HG03066 (cell line): ENCODE data around the gene CD1E.
"Not testable (repeated sequence)": the region's sequence is repeated elsewhere in the genome, so short reads cannot be mapped to it uniquely, and the experiment has no call there.

Experiments
- ATAC-seq: cut with Tn5 transposase; IDR thresholded peaks from one replicate; pipeline ENCODE4 v1.9.1; 2021; ENCODE audit warnings: low read depth; ENCODE audit not compliant: unreplicated experiment

CD1E gene

GRCh38 chr1:158353303-158354075 lies at the start of gene CD1E:
CD1E (plus strand) TSS chr1:158353894; CDS start chr1:158353989, 95 bp downstream.
- ATAC-seq: no peak

GRCh38 chr1:158310623-158311022 lies 43.1 kb upstream of the CD1E start:
- ATAC-seq: no peak

DNA sequence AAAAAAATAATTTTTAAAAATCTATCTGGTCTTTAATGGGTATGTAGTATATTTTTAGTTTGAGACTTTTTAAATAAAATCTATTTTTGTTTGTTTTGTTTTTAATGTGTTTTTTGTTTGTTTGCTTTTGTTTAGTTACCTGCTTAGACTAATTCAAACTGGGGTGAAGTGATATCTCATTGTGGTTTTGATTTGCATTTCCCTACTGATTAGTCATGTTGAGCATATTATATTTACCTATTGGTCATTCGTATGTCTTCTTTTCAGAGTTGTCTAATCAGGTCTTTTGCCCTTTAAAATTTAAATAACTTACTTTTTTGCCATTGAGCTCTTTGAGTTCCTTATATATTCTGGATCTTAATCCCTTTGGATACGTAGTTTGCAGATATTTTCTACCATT lies 42.6 kb upstream of the CD1E start:
- ATAC-seq: no peak

- no peak for ATAC-seq
These were observed 29.8 kb upstream of the CD1E start for GRCh38 chr1:158323866-158324265.

GRCh38 chr1:158324395-158324794 lies 29.3 kb upstream of the CD1E start:
- ATAC-seq: no peak

DNA sequence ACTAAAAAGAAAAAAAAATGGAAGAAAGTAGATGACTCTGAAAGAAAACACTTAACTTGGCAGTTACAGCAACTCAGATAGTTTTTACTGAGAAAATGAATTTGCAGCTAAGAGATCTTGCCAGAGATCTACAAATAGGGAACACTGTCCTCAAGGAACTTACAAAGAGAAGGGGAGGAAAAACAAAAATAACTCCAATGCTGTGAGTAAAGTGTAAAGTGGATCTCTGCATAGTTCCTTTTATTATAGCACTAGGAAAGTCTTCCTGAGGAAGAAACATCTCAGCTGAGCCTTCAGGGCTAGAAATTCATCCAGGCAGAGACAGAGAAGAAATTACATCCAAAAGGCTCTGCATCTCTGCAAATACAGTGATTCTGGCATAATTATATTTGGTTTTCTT lies 26.2 kb upstream of the CD1E start:
- no peak for ATAC-seq

DNA sequence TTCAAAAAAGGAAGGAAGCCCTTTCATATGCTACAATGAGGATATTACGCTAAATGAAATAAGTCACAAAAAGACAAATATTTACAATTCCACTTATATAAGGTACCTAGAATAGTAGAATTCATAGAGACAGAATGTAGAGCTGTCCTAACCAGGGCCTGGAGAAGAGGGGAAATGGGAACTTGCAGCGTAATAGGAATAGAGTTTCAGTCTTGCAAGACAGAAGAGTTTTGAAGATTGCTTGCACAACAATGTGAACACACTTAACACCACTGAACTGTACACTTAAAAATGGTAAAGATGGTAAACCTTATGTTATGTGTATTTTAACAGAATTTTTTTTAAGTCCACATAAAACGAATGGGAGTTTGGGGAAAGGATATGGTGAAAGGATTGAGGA lies 25.3 kb upstream of the CD1E start:
- ATAC-seq: no peak

- no peak for ATAC-seq
These were observed 24.4 kb upstream of the CD1E start for GRCh38 chr1:158329300-158329699.

DNA sequence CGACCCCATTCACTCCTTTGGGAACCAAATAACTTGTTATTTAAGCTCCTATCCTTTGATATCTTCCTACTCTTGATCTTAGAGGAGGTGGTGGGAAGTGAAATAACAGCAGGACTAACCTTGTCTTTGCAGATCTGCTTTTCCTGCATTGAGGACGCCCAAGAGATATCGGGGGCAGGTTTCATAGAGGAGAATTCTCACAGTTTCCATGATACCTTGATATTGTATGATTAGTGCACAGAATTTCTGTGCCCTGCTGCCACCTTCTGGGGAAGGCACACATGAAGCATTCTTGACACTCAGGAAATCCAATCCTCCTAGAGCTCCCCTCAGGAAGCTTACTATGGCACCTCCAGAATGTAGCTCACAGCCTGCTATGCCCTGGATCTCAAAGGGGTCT lies 24.0 kb upstream of the CD1E start:
- no peak for ATAC-seq

DNA sequence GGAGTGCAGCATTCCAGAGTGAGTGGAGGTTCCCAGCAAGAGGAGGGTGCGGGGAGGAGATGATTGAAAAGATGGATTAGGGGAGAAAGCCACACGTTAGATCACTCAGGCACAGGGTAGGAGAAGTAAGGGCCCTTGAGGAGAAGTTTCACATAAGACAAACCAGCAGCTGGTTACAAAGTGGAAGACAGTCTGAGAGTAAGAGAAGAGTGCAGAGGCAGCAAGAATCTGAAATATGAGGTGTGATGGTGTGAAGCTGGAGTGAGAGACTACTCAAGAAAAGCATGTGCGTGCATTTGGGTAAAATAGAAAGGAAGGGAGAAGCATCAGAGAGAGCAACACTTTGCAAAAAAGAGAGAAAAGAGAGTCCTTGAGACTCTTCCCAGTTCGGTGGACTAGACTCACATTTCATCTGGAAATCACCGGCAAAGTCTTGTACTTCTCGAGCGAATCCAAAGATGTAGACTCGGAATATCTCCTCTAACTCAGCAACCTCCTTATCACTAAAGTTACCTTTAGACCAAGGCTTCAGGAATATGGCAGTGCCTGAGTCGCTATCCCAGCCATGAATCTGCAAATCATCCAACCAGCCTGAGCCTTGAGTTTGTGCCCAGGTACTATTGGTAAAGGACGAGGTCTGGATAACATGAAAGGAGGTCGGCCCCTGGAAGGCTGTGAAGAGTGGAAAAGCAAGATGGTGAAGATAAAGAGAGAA lies 23.1 kb upstream of the CD1E start:
- no peak for ATAC-seq

DNA sequence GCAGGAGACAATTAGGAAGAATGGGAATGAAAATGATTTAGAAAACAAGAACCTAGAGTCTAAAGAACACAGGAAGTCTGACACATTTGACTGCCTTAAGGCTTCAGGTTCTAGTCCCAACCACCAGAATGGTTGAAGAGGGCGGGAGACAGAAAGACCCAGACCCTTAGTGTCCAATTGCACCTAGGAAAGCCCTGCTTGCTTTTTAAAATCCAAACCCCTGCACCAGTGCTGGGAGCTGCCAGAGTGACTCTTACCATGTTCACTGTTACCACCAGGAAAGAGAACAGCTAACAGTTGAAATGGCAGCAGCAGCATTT lies 22.6 kb upstream of the CD1E start:
- ATAC-seq: no peak

DNA sequence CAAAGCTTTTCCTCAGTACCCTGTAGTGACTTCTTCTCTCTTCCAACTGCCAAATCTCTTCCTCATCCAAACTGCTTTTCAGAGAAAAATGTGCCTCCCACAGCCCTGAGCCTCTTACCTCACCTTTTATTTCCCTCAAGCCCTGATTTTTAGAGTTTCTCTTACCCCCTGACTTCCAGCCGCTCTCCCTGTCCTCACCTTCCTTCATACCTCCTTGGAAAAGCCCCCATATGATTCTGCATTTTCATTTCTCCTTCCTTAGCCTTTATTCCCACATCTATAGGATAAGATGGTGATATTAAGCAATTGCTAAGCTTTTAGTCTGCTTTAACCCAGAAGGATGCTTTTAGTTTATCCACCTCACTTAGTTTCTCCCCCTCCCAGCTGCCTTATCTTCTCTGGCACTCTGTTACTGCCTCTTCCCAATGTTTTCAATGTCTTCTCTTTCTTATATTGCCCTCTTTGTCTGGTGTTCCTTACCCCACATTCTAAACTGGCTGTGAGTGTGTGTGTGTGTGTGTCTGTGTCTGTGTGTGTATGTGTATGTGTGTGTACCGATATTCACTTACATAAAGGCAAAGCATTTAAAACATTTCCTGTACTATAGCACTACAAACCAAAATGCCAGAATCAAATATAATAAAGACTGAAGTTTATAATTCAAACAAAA lies 22.1 kb upstream of the CD1E start, which contains the start of gene CD1B:
Gene CD1B (minus strand): TSS at position 51 of the 670 bp plus-strand sequence. CDS start 108 bp downstream, outside the sequence.
- ATAC-seq: no peak

DNA sequence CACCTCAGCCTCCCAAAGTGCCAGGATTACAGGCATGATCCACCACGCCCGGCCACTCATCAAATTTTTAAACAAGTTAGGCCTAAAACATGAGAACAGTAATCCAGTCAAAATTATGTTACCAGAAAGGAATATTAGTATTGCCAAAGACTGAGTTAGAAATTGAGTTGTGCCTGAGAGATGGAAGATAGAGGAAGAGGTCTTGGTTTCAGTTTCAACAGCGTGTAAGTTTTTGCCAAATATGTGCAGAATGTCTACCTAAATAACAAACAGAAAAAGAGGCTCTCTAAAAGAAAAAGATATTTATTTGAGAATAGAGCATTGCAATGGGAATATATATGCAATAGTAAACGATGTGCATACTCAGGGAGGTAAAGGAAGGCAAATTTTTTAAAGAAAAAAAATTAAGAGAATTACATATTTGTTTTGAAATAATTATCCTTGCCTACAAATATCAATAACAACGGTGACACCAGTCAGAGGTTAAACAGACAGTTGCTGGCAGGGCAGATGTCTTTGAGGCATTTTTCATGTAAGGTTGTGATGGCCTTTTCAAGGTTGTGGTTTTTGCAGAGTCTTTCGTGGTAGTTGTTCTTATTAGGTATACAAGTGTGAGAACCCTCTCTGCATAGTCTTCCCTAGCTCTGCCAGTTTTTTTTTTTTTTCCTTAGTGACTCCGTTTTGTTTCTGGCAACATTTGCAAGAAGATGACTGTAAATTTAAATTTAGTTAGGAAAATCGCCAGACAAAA lies 20.1 kb upstream of the CD1E start:
- ATAC-seq: no peak

- ATAC-seq: no peak
These were observed 19.0 kb upstream of the CD1E start for GRCh38 chr1:158334526-158335212.

DNA sequence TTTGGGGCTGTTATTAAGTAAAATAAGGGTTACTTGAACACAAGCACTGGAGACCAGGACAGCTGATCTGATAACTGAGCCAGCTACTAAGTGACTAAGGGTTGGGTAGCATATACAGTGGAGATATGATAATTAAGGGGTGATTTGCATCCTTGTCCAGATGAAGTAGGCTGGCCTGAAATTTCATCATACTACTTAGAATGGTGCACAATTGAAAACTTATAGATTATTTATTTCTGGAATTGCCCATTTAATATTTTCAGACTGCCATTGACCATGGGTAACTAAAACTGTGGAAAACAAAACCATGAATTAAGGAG lies 18.5 kb upstream of the CD1E start:
- ATAC-seq: no peak

- not testable (repeated sequence) for ATAC-seq
These were observed 17.3 kb upstream of the CD1E start for GRCh38 chr1:158336413-158336812.

GRCh38 chr1:158348946-158349345 lies 4.7 kb upstream of the CD1E start:
- not testable (repeated sequence) for ATAC-seq

DNA sequence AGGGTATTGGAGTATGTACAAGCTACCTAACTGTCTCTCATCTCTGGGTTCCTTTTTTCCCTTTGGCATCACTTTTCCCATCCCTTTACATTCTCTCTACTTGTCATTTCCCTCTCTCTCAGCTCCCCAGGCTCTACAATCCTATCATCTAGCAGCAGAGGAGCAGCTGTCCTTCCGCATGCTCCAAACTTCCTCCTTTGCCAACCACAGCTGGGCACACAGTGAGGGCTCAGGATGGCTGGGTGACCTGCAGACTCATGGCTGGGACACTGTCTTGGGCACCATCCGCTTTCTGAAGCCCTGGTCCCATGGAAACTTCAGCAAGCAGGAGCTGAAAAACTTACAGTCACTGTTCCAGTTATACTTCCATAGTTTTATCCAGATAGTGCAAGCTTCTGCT lies 561 bp downstream of the CD1E start:
- no peak for ATAC-seq

DNA sequence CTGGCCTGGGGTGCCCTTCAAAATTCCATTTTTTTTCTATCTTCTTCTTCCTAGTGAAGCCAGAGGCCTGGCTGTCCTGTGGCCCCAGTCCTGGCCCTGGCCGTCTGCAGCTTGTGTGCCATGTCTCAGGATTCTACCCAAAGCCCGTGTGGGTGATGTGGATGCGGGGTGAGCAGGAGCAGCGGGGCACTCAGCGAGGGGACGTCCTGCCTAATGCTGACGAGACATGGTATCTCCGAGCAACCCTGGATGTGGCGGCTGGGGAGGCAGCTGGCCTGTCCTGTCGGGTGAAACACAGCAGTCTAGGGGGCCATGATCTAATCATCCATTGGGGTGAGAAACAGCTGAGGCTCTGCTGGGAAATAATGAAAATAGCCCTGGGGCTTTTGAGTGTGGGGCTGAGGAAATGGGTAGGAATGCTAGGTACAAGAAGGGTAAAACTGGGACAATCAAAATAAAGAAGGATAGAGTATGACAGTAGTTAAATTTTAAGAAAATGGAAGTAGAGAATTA lies 2.1 kb downstream of the CD1E start:
- ATAC-seq: no peak

DNA sequence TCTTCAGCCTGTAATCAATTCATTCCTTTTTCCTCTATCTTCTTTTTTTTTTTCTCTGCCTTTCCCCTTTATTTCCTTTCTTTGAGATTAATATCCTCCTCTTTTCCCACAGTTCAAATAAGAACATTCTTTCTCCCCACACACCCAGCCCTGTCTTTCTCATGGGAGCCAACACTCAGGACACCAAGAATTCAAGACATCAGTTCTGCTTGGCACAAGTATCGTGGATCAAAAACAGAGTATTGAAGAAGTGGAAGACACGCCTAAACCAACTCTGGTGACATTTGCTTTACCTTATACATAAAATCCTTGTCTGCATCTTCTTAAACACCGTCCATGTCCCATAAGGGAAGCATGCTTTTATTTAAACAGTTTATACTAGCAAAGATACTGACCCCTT lies 2.9 kb downstream of the CD1E start:
- no peak for ATAC-seq
